H1 (cell line): ENCODE results near the gene RNF13. TPM values are rescaled to one million over a fixed set of nuclear protein-coding genes. Genes with fewer than 3 reads are reported as not detected.

Source experiments
- ATF3 ChIP-seq: IDR thresholded peaks from 2 replicates; pipeline ENCODE4 v1.6.1; 2011; ENCODE audit warnings: low read depth, mild to moderate bottlenecking, low read length; ENCODE audit not compliant: insufficient read depth
- polyA plus RNA-seq, 7 experiments: library from polyadenylated mRNA; depleted of rRNA in 3 of 7; stranded (reverse) in 5 of 7; unstranded in 2 of 7; fragments of >200 nt in 5 of 7; fragments of 200-250 nt in 2 of 7; gene quantifications; 1 replicate in 5 of 7; 2 replicates in 1 of 7; 4 replicates in 1 of 7; pipeline versions ENCODE4 v1.2.1 to v1.2.3, GENCODE V29; 2011 to 2013; ENCODE audit warnings: missing spikeins in 2 of 7, mixed read lengths in 2 of 7
- total RNA-seq: library from RNA; stranded (reverse); fragmentation: NEBNext Ultra II Directional; extraction: Animal tissue kit (Norgen Biotek cat#: 25700); gene quantifications from 2 replicates; pipeline ENCODE4 v1.2.1, GENCODE V29; 2021

Gene RNF13
- total and polyA plus RNA-seq, 2 of the 8 experiments (the other 6 are each of a cell fraction or from before 2014, with no cell fraction given), result 19.4 to 35.4 TPM

DNA sequence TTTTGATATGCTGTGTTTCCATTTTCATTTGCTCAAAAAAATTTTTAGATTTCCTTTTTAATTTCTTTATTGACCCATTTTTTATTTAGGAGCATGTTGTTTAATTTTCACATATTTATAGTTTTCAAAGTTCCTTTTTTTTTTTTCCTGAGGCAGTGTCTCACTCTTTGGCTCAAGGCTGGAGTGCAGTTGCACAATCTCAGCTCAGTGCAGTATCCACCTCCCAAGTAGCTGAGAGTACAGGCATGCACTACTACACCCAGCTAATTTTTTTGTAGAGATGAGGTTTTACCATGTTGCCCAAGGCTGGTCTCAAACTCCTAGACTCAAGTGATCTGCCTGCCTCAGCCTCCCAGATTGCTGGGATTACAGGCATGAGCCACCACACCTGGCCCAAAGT, 121.5 kb downstream of the RNF13 start (continued):
- no peak for TF ChIP-seq ATF3
